ENCODE results near the gene SEPHS2. TPM values are rescaled to one million over a fixed set of nuclear protein-coding genes. Genes with fewer than 3 reads are reported as not detected.

Gene SEPHS2
- polyA plus RNA-seq, 1 donor from 2014 or later, result 9.8 TPM

DNA sequence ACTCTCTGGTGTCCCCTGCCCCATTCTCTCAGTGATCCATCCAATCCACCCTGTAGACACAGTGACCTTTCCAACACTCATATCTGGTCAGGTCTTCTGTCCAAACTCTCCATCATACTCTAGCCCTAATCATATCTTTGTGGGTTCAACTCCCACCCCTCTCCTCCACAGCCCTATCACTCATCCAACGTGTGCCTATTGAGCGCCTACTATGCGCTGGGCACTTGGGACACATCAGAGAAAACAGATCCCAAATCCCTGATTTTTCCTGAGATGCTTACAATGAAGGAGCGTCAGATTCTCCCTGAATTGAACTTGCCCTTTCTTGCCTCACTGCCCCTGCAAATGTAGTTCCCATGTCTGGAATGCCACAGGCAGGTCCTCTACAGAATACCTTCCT is 17.6 kb downstream of the SEPHS2 start:
- no peak overlapping the region for H3K4me3 ChIP-seq (ENCODE audit: low read length)
- no peaks in the 10 kb centered on the region for H3K27me3 ChIP-seq (ENCODE audit: insufficient read depth, low read depth, low read length)
- no peaks in the 10 kb centered on the region for H3K9me2 ChIP-seq (ENCODE audit: insufficient read depth, low read length)
- no peak overlapping the region for H3K9ac ChIP-seq (ENCODE audit: low read length)
- no peaks in the 10 kb centered on the region for H3K9me3 ChIP-seq (ENCODE audit: low read length)
- H2AFZ ChIP-seq (ENCODE audit: low read depth, low read length), result no peak overlapping the region
- no peak overlapping the region for H3K4me2 ChIP-seq (ENCODE audit: low read length)
- no peaks in the 10 kb centered on the region for H4K20me1 ChIP-seq (ENCODE audit: insufficient read depth)
- H3F3A ChIP-seq (ENCODE audit: insufficient read depth, low read length, poor library complexity, severe bottlenecking), result no peaks in the 10 kb centered on the region
- no peaks in the 10 kb centered on the region for H3K36me3 ChIP-seq (ENCODE audit: insufficient read depth, low read length)
- no peaks in the 10 kb centered on the region for H3K79me2 ChIP-seq (replicated peaks; ENCODE audit: insufficient read depth, low read length)
- H3K27ac ChIP-seq (ENCODE audit: low read length), result no peak overlapping the region
- TF ChIP-seq EP300 (conservative IDR thresholded peaks at IDR 0.05; ENCODE audit: poor library complexity, severe bottlenecking) (no peak), RAD21 (conservative IDR thresholded peaks at IDR 0.05) (no peak), SMC3 (conservative IDR thresholded peaks at IDR 0.05; ENCODE audit: poor library complexity) (no peak), MXI1 (conservative IDR thresholded peaks at IDR 0.05; ENCODE audit: poor library complexity, severe bottlenecking) (no peak), TAF1 (IDR thresholded peaks at IDR 0.05; ENCODE audit: low read depth) (no peak), POLR2AphosphoS5 (IDR thresholded peaks at IDR 0.05) (no peak), EZH2 (IDR thresholded peaks at IDR 0.05; ENCODE audit: borderline replicate concordance, insufficient read depth, low read length, poor library complexity, severe bottlenecking) (no peak)
- TF ChIP-seq, protein P1, sequence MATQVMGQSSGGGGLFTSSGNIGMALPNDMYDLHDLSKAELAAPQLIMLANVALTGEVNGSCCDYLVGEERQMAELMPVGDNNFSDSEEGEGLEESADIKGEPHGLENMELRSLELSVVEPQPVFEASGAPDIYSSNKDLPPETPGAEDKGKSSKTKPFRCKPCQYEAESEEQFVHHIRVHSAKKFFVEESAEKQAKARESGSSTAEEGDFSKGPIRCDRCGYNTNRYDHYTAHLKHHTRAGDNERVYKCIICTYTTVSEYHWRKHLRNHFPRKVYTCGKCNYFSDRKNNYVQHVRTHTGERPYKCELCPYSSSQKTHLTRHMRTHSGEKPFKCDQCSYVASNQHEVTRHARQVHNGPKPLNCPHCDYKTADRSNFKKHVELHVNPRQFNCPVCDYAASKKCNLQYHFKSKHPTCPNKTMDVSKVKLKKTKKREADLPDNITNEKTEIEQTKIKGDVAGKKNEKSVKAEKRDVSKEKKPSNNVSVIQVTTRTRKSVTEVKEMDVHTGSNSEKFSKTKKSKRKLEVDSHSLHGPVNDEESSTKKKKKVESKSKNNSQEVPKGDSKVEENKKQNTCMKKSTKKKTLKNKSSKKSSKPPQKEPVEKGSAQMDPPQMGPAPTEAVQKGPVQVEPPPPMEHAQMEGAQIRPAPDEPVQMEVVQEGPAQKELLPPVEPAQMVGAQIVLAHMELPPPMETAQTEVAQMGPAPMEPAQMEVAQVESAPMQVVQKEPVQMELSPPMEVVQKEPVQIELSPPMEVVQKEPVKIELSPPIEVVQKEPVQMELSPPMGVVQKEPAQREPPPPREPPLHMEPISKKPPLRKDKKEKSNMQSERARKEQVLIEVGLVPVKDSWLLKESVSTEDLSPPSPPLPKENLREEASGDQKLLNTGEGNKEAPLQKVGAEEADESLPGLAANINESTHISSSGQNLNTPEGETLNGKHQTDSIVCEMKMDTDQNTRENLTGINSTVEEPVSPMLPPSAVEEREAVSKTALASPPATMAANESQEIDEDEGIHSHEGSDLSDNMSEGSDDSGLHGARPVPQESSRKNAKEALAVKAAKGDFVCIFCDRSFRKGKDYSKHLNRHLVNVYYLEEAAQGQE (IDR thresholded peaks at IDR 0.05; ENCODE audit: borderline replicate concordance), result no peak
- TF ChIP-seq, protein P2, sequence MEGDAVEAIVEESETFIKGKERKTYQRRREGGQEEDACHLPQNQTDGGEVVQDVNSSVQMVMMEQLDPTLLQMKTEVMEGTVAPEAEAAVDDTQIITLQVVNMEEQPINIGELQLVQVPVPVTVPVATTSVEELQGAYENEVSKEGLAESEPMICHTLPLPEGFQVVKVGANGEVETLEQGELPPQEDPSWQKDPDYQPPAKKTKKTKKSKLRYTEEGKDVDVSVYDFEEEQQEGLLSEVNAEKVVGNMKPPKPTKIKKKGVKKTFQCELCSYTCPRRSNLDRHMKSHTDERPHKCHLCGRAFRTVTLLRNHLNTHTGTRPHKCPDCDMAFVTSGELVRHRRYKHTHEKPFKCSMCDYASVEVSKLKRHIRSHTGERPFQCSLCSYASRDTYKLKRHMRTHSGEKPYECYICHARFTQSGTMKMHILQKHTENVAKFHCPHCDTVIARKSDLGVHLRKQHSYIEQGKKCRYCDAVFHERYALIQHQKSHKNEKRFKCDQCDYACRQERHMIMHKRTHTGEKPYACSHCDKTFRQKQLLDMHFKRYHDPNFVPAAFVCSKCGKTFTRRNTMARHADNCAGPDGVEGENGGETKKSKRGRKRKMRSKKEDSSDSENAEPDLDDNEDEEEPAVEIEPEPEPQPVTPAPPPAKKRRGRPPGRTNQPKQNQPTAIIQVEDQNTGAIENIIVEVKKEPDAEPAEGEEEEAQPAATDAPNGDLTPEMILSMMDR (IDR thresholded peaks at IDR 0.05; ENCODE audit: poor library complexity, severe bottlenecking), result no peak

DNA sequence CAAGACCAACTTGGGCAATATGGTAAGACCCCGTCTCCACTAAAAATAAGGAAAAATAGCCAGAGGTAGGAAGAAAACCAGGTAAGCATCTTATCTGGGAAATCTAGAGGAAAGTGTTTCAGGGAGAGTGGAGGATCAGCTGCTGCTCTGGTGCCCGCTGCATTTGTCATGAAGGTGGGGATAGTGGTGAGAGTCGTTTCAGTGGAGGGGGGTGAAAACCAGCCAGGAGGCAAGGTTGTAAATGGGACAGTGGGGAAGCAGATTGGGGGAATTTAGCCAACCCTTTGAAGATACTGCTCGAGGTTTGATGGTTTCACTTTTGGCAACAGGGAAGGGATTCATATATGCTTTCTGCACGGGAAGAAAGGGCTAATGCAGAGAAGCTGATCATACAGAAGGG is 24.7 kb downstream of the SEPHS2 start:
- TF ChIP-seq MXI1 (conservative IDR thresholded peaks at IDR 0.05; ENCODE audit: poor library complexity, severe bottlenecking) (no peak), SMC3 (conservative IDR thresholded peaks at IDR 0.05; ENCODE audit: poor library complexity) (no peak), TAF1 (IDR thresholded peaks at IDR 0.05; ENCODE audit: low read depth) (no peak)
- TF ChIP-seq, protein P1 (IDR thresholded peaks at IDR 0.05; ENCODE audit: borderline replicate concordance), result no peak
- H3K9ac ChIP-seq (ENCODE audit: low read length), result no peak overlapping the region
- no peak overlapping the region for H3K4me2 ChIP-seq (ENCODE audit: low read length)
- no peaks in the 10 kb centered on the region for H3K36me3 ChIP-seq (ENCODE audit: insufficient read depth, low read length)
- no peak overlapping the region for H3K27ac ChIP-seq (ENCODE audit: low read length)
- H3K27me3 ChIP-seq (ENCODE audit: insufficient read depth, low read depth, low read length), result no peaks in the 10 kb centered on the region
- H3K79me2 ChIP-seq (replicated peaks; ENCODE audit: insufficient read depth, low read length), result no peaks in the 10 kb centered on the region
- H3K4me3 ChIP-seq (ENCODE audit: low read length), result no peak overlapping the region
- H3K9me3 ChIP-seq (ENCODE audit: low read length), result no peaks in the 10 kb centered on the region
- H3K9me2 ChIP-seq (ENCODE audit: insufficient read depth, low read length), result no peaks in the 10 kb centered on the region
- no peak overlapping the region for H2AFZ ChIP-seq (ENCODE audit: low read depth, low read length)
- H3F3A ChIP-seq (ENCODE audit: insufficient read depth, low read length, poor library complexity, severe bottlenecking), result peaks cover 2% of the 10 kb centered on the region
- H4K20me1 ChIP-seq (ENCODE audit: insufficient read depth), result no peaks in the 10 kb centered on the region
